SK-N-SH (cell line): ENCODE results near the gene OR4D11.

ENCODE experiments used
- CHD2 ChIP-seq: fragments of 150-350 bp; IDR thresholded peaks from 2 replicates; pipeline ENCODE4 v1.6.1; 2018; ENCODE audit warnings: low read length; ENCODE audit not compliant: partially characterized antibody
- JUND ChIP-seq: IDR thresholded peaks from 2 replicates; pipeline ENCODE4 v1.4.0; 2012
- RCOR1 ChIP-seq: fragments of 150-350 bp; IDR thresholded peaks from 2 replicates; pipeline ENCODE4 v1.6.1; 2017; ENCODE audit warnings: antibody characterized with exemption, low read length
- TEAD4 ChIP-seq: IDR thresholded peaks from 2 replicates; pipeline ENCODE4 v1.4.0; 2012; ENCODE audit warnings: mild to moderate bottlenecking, borderline replicate concordance; ENCODE audit not compliant: insufficient read depth
- TF ChIP-seq, protein P1 (sequence below): IDR thresholded peaks from 2 replicates; pipeline ENCODE4 v1.4.0; 2012; ENCODE audit warnings: low read depth
- TF ChIP-seq, protein P2 (sequence below): fragments of 200-600 bp; sonication (generic); IDR thresholded peaks from 2 replicates; pipeline ENCODE4 v1.6.1; 2017; ENCODE audit warnings: antibody characterized with exemption, mild to moderate bottlenecking, moderate library complexity

DNA sequence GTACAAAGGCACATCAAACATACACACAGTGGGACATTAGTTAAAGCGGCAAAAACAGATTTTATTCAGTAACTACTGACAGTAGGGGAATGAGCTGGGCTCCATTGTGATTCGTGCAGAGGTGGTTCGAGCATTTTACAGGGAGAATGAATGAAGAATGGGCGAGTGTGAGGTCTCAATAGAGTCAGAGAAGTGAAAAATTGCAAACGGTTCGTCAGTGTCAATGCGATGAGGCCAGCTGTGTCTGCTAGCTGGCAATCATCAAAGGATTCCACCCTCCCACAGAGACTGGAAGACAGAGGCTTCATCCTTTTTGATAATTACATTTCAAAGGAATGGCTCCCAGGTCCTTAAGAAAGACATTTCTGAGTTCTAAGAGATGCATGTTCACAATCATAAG lies 25.3 kb downstream of the OR4D11 start:
- TF ChIP-seq CHD2 (no peak), JUND (no peak), RCOR1 (no peak), TEAD4 (no peak)
- TF ChIP-seq, protein P1, sequence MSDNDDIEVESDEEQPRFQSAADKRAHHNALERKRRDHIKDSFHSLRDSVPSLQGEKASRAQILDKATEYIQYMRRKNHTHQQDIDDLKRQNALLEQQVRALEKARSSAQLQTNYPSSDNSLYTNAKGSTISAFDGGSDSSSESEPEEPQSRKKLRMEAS: no peak
- TF ChIP-seq, protein P2, sequence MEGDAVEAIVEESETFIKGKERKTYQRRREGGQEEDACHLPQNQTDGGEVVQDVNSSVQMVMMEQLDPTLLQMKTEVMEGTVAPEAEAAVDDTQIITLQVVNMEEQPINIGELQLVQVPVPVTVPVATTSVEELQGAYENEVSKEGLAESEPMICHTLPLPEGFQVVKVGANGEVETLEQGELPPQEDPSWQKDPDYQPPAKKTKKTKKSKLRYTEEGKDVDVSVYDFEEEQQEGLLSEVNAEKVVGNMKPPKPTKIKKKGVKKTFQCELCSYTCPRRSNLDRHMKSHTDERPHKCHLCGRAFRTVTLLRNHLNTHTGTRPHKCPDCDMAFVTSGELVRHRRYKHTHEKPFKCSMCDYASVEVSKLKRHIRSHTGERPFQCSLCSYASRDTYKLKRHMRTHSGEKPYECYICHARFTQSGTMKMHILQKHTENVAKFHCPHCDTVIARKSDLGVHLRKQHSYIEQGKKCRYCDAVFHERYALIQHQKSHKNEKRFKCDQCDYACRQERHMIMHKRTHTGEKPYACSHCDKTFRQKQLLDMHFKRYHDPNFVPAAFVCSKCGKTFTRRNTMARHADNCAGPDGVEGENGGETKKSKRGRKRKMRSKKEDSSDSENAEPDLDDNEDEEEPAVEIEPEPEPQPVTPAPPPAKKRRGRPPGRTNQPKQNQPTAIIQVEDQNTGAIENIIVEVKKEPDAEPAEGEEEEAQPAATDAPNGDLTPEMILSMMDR: no peak
